ENCODE measurements around the gene KMT2E. TPM values are rescaled to one million over a fixed set of nuclear protein-coding genes. Genes with fewer than 3 reads are reported as not detected.
"Not testable (repeated sequence)": the region's sequence is repeated elsewhere in the genome, so short reads cannot be mapped to it uniquely, and the experiment has no call there.

Gene KMT2E
- total RNA-seq, 1 donor from 2014 or later, result 62.5 TPM

GRCh38 chr7:105001652-105002184 is 12.3 kb upstream of the KMT2E start:
- Mint-ChIP-seq H3K27ac (ENCODE audit: unreplicated experiment) (no peak overlapping the region), H3K4me1 (ENCODE audit: low read depth, unreplicated experiment) (peaks cover 56% of the 10 kb centered on the region)

GRCh38 chr7:105003275-105003674 is 10.7 kb upstream of the KMT2E start:
- H3K4me1 ChIP-seq (ENCODE audit: insufficient read depth, low read length), result peaks cover 27% of the 10 kb centered on the region
- H3K9me3 ChIP-seq (ENCODE audit: insufficient read depth, low read depth, low read length), result no peaks in the 10 kb centered on the region
- peak overlapping the region; percentile 83 for H3K4me2 ChIP-seq (ENCODE audit: low read length)
- H3K4me3 ChIP-seq (ENCODE audit: insufficient read depth, low read depth, low read length), result peak overlapping the region; percentile 40
- H4K20me1 ChIP-seq (ENCODE audit: insufficient read depth, low read length), result peaks cover 99% of the 10 kb centered on the region
- no peaks in the 10 kb centered on the region for H3K27me3 ChIP-seq (ENCODE audit: insufficient read depth, low read length)
- Mint-ChIP-seq H3K27ac (ENCODE audit: unreplicated experiment) (peak overlapping the region; percentile 87), H3K4me1 (ENCODE audit: low read depth, unreplicated experiment) (peaks cover 56% of the 10 kb centered on the region), H3K27me3 (ENCODE audit: low read depth, unreplicated experiment) (no peaks in the 10 kb centered on the region), H3K4me3 (ENCODE audit: unreplicated experiment) (peak overlapping the region; percentile 45), H3K9me3 (ENCODE audit: unreplicated experiment) (no peaks in the 10 kb centered on the region), H3K36me3 (ENCODE audit: low read depth, unreplicated experiment) (no peaks in the 10 kb centered on the region)
- peak overlapping the region; percentile 54 for H3K9ac ChIP-seq (ENCODE audit: low read length)
- TF ChIP-seq CTCF (IDR thresholded peaks at IDR 0.05; ENCODE audit: insufficient read depth, low read depth, low read length) (no peak), EZH2 (IDR thresholded peaks at IDR 0.05; ENCODE audit: insufficient read depth, low read length) (no peak)
- peaks cover 3% of the 10 kb centered on the region for H3K36me3 ChIP-seq (ENCODE audit: insufficient read depth, low read length)
- peak; percentile 81 for DNase-seq (ENCODE audit: low read depth)
- FAIRE-seq, result peak; percentile 5
- H3K79me2 ChIP-seq (ENCODE audit: insufficient read depth, low read length), result no peaks in the 10 kb centered on the region
- no peak overlapping the region for H2AFZ ChIP-seq (ENCODE audit: low read depth, low read length)
- H3K27ac ChIP-seq (ENCODE audit: low read depth, low read length), result peak overlapping the region; percentile 58

More at GRCh38 chr7:105001652-105002184, 12.3 kb upstream of the KMT2E start:
- Histone ChIP-seq H3K4me1 (ENCODE audit: insufficient read depth, low read length) (peaks cover 27% of the 10 kb centered on the region), H3K36me3 (ENCODE audit: insufficient read depth, low read length) (peaks cover 3% of the 10 kb centered on the region), H3K4me2 (ENCODE audit: low read length) (no peak overlapping the region), H3K27me3 (ENCODE audit: insufficient read depth, low read length) (no peaks in the 10 kb centered on the region), H3K4me3 (ENCODE audit: insufficient read depth, low read depth, low read length) (no peak overlapping the region), H4K20me1 (ENCODE audit: insufficient read depth, low read length) (peaks cover 99% of the 10 kb centered on the region), H3K9ac (ENCODE audit: low read length) (no peak overlapping the region), H3K79me2 (ENCODE audit: insufficient read depth, low read length) (no peaks in the 10 kb centered on the region), H2AFZ (ENCODE audit: low read depth, low read length) (no peak overlapping the region), H3K9me3 (ENCODE audit: insufficient read depth, low read depth, low read length) (no peaks in the 10 kb centered on the region), H3K27ac (ENCODE audit: low read depth, low read length) (no peak overlapping the region)
- no peak for TF ChIP-seq EZH2 (IDR thresholded peaks at IDR 0.05; ENCODE audit: insufficient read depth, low read length)
- no peak for TF ChIP-seq CTCF (IDR thresholded peaks at IDR 0.05; ENCODE audit: insufficient read depth, low read depth, low read length)
- H3K36me3 Mint-ChIP-seq (ENCODE audit: low read depth, unreplicated experiment), result no peaks in the 10 kb centered on the region
- DNase-seq (ENCODE audit: low read depth) (no peak), FAIRE-seq (no peak)
- H3K9me3 Mint-ChIP-seq (ENCODE audit: unreplicated experiment), result no peaks in the 10 kb centered on the region
- no peak overlapping the region for H3K4me3 Mint-ChIP-seq (ENCODE audit: unreplicated experiment)
- H3K27me3 Mint-ChIP-seq (ENCODE audit: low read depth, unreplicated experiment), result no peaks in the 10 kb centered on the region

- Mint-ChIP-seq H3K4me3 (ENCODE audit: unreplicated experiment) (no peak overlapping the region), H3K9me3 (ENCODE audit: unreplicated experiment) (no peaks in the 10 kb centered on the region), H3K36me3 (ENCODE audit: low read depth, unreplicated experiment) (no peaks in the 10 kb centered on the region), H3K27ac (ENCODE audit: unreplicated experiment) (no peak overlapping the region), H3K27me3 (ENCODE audit: low read depth, unreplicated experiment) (no peaks in the 10 kb centered on the region), H3K4me1 (ENCODE audit: low read depth, unreplicated experiment) (peaks cover 52% of the 10 kb centered on the region)
- H3K4me2 ChIP-seq (ENCODE audit: low read length), result peak overlapping the region; percentile 83
- DNase-seq (ENCODE audit: low read depth) (no peak), FAIRE-seq (no peak)
- H3K27ac ChIP-seq (ENCODE audit: low read depth, low read length), result peak overlapping the region; percentile 58
- H2AFZ ChIP-seq (ENCODE audit: low read depth, low read length), result no peak overlapping the region
- TF ChIP-seq CTCF (IDR thresholded peaks at IDR 0.05; ENCODE audit: insufficient read depth, low read depth, low read length) (no peak), EZH2 (IDR thresholded peaks at IDR 0.05; ENCODE audit: insufficient read depth, low read length) (no peak)
- H3K27me3 ChIP-seq (ENCODE audit: insufficient read depth, low read length), result no peaks in the 10 kb centered on the region
- no peaks in the 10 kb centered on the region for H3K9me3 ChIP-seq (ENCODE audit: insufficient read depth, low read depth, low read length)
- H3K9ac ChIP-seq (ENCODE audit: low read length), result peak overlapping the region; percentile 12
- peaks cover 27% of the 10 kb centered on the region for H3K4me1 ChIP-seq (ENCODE audit: insufficient read depth, low read length)
- H3K79me2 ChIP-seq (ENCODE audit: insufficient read depth, low read length), result no peaks in the 10 kb centered on the region
- peaks cover 99% of the 10 kb centered on the region for H4K20me1 ChIP-seq (ENCODE audit: insufficient read depth, low read length)
- no peak overlapping the region for H3K4me3 ChIP-seq (ENCODE audit: insufficient read depth, low read depth, low read length)
- peaks cover 3% of the 10 kb centered on the region for H3K36me3 ChIP-seq (ENCODE audit: insufficient read depth, low read length)
These were observed 10.0 kb upstream of the KMT2E start for GRCh38 chr7:105003872-105004510.

- H3K36me3 Mint-ChIP-seq (ENCODE audit: low read depth, unreplicated experiment); H3K9me3 Mint-ChIP-seq (ENCODE audit: unreplicated experiment); FAIRE-seq; H3K9me3 ChIP-seq (ENCODE audit: insufficient read depth, low read depth, low read length); H3K79me2 ChIP-seq (ENCODE audit: insufficient read depth, low read length); H3K4me3 ChIP-seq (ENCODE audit: insufficient read depth, low read depth, low read length); H3K27me3 Mint-ChIP-seq (ENCODE audit: low read depth, unreplicated experiment); H3K4me3 Mint-ChIP-seq (ENCODE audit: unreplicated experiment); H3K36me3 ChIP-seq (ENCODE audit: insufficient read depth, low read length); H2AFZ ChIP-seq (ENCODE audit: low read depth, low read length); DNase-seq (ENCODE audit: low read depth); H3K27me3 ChIP-seq (ENCODE audit: insufficient read depth, low read length); H3K27ac ChIP-seq (ENCODE audit: low read depth, low read length); H3K9ac ChIP-seq (ENCODE audit: low read length); H3K4me2 ChIP-seq (ENCODE audit: low read length): not testable (repeated sequence)
- Mint-ChIP-seq H3K27ac (ENCODE audit: unreplicated experiment) (peak overlapping the region; percentile 9), H3K4me1 (ENCODE audit: low read depth, unreplicated experiment) (peaks cover 48% of the 10 kb centered on the region)
- Histone ChIP-seq H3K4me1 (ENCODE audit: insufficient read depth, low read length) (peaks cover 33% of the 10 kb centered on the region), H4K20me1 (ENCODE audit: insufficient read depth, low read length) (peaks cover 99% of the 10 kb centered on the region)
These were observed 9.0 kb upstream of the KMT2E start for GRCh38 chr7:105005006-105005405.
